Kidney epithelial cell (primary cell): ENCODE measurements around the gene C1R. TPM values are rescaled to one million over a fixed set of nuclear protein-coding genes. Genes with fewer than 3 reads are reported as not detected.

Experiments
- DNase-seq: peaks from one replicate; pipeline ENCODE4 v3.0.0-alpha.2; 2010; ENCODE audit warnings: low read depth
- H3K27me3 ChIP-seq: 2 replicates; pipeline ENCODE4 v1.6.0; 2011; ENCODE audit warnings: low read length; ENCODE audit not compliant: control insufficient read depth, insufficient read depth
- H3K36me3 ChIP-seq: 2 replicates; pipeline ENCODE4 v1.5.1; 2011; ENCODE audit warnings: low read length; ENCODE audit not compliant: control insufficient read depth, insufficient read depth
- H3K4me3 ChIP-seq: 2 replicates; pipeline ENCODE4 v1.5.1; 2011; ENCODE audit warnings: low read depth, mild to moderate bottlenecking, control low read depth, low read length
- CTCF ChIP-seq: IDR thresholded peaks from 2 replicates; pipeline ENCODE4 v1.5.1; 2011; ENCODE audit warnings: mild to moderate bottlenecking, moderate library complexity, low read length, control low read depth, inconsistent platforms; ENCODE audit not compliant: insufficient read depth, poor library complexity, severe bottlenecking
- total RNA-seq: library from RNA; depleted of rRNA; stranded (reverse); fragments of >200 nt; gene quantifications from 2 replicates; pipeline ENCODE4 v1.2.3, GENCODE V29; 2015

Gene C1R
- total RNA-seq, 1 donor from 2014 or later, result 13.5 TPM

- no peak overlapping the region for H3K4me3 ChIP-seq
- TF ChIP-seq CTCF, result no peak
- no peaks in the 10 kb centered on the region for H3K27me3 ChIP-seq
- DNase-seq, result no peak
- H3K36me3 ChIP-seq, result peaks cover 2% of the 10 kb centered on the region
Observed at GRCh38 chr12:7099290-7099996, 7.2 kb upstream of the C1R start.

- Histone ChIP-seq H3K4me3 (no peak overlapping the region), H3K27me3 (peaks cover 6% of the 10 kb centered on the region), H3K36me3 (peaks cover 1% of the 10 kb centered on the region)
- DNase-seq, result no peak
- no peak for TF ChIP-seq CTCF
Observed at GRCh38 chr12:7096979-7097378, 4.7 kb upstream of the C1R start.

GRCh38 chr12:7096006-7096932 lies 4.0 kb upstream of the C1R start:
- Histone ChIP-seq H3K4me3 (no peak overlapping the region), H3K27me3 (peaks cover 6% of the 10 kb centered on the region), H3K36me3 (peaks cover 1% of the 10 kb centered on the region)
- DNase-seq, result no peak
- no peak for TF ChIP-seq CTCF

- no peak for DNase-seq
- no peak for TF ChIP-seq CTCF
- H3K27me3 ChIP-seq, result peaks cover 8% of the 10 kb centered on the region
Observed at GRCh38 chr12:7093892-7094291, 1.6 kb upstream of the C1R start.

GRCh38 chr12:7093486-7093885 lies 1.2 kb upstream of the C1R start:
- no peaks in the 10 kb centered on the region for H3K36me3 ChIP-seq
- H3K4me3 ChIP-seq, result no peak overlapping the region
- H3K27me3 ChIP-seq, result peaks cover 8% of the 10 kb centered on the region
- no peak for TF ChIP-seq CTCF
- no peak for DNase-seq

More at GRCh38 chr12:7093892-7094291, 1.6 kb upstream of the C1R start:
- no peaks in the 10 kb centered on the region for H3K36me3 ChIP-seq
- no peak overlapping the region for H3K4me3 ChIP-seq
